GM23338 (cell line): Measurements from ENCODE around the gene OMA1. TPM values are rescaled to one million over a fixed set of nuclear protein-coding genes. Genes with fewer than 3 reads are reported as not detected.

Source experiments
- ATAC-seq: fragments of 200-7000 bp; cut with Tn5 transposase; 3 replicates; pipeline ENCODE4 v1.9.1; 2020
- DNase-seq: peaks from one replicate; pipeline ENCODE4 v3.0.0-alpha.2; 2015; ENCODE audit warnings: low spot score
- H2AFZ ChIP-seq: fragments of 200-600 bp; sonication (generic); 2 replicates; pipeline ENCODE4 v1.8.0; 2016; ENCODE audit warnings: antibody characterized with exemption, mild to moderate bottlenecking, moderate library complexity
- H3F3A ChIP-seq: fragments of 200-600 bp; sonication (generic); replicated peaks from 2 replicates; pipeline ENCODE4 v1.8.0; 2017; ENCODE audit warnings: antibody characterized with exemption, mixed run types, low read depth
- H3K27ac ChIP-seq: fragments of 200-600 bp; sonication (generic); 2 replicates; pipeline ENCODE4 v1.6.1; 2016; ENCODE audit warnings: low read depth
- H3K27me3 ChIP-seq: fragments of 200-600 bp; sonication (generic); 2 replicates; pipeline ENCODE4 v1.8.0; 2016; ENCODE audit warnings: mild to moderate bottlenecking, mixed run types, moderate library complexity; ENCODE audit not compliant: insufficient read depth
- H3K36me3 ChIP-seq: fragments of 200-600 bp; sonication (generic); 2 replicates; pipeline ENCODE4 v1.8.0; 2016; ENCODE audit warnings: mild to moderate bottlenecking; ENCODE audit not compliant: insufficient read depth
- H3K4me1 ChIP-seq: fragments of 200-600 bp; sonication (generic); 2 replicates; pipeline ENCODE4 v1.8.0; 2016; ENCODE audit warnings: mild to moderate bottlenecking, moderate library complexity; ENCODE audit not compliant: insufficient read depth
- H3K4me2 ChIP-seq: fragments of 200-600 bp; sonication (generic); 2 replicates; pipeline ENCODE4 v1.7.1; 2017; ENCODE audit warnings: mixed run types
- H3K4me3 ChIP-seq: fragments of 200-600 bp; sonication (generic); 2 replicates; pipeline ENCODE4 v1.6.1; 2016; ENCODE audit warnings: mixed run types
- H3K79me2 ChIP-seq: fragments of 200-600 bp; sonication (generic); replicated peaks from 2 replicates; pipeline ENCODE4 v1.8.0; 2017; ENCODE audit warnings: mild to moderate bottlenecking; ENCODE audit not compliant: insufficient read depth
- H3K9me2 ChIP-seq: fragments of 200-600 bp; sonication (generic); 2 replicates; pipeline ENCODE4 v1.8.0; 2017; ENCODE audit not compliant: insufficient read depth
- H4K20me1 ChIP-seq: fragments of 200-600 bp; sonication (generic); replicated peaks from 2 replicates; pipeline ENCODE4 v1.8.0; 2017; ENCODE audit warnings: mild to moderate bottlenecking; ENCODE audit not compliant: insufficient read depth
- H3K27ac Mint-ChIP-seq: 2 replicates; pipeline ENCODE4 v1.8.0; 2020; ENCODE audit warnings: inconsistent platforms, mild to moderate bottlenecking, moderate library complexity, mixed read lengths
- H3K27me3 Mint-ChIP-seq: 3 replicates; pipeline ENCODE4 v1.8.0; 2022; ENCODE audit warnings: low read depth, mild to moderate bottlenecking, moderate library complexity, mixed read lengths, inconsistent platforms; ENCODE audit not compliant: insufficient read depth, poor library complexity
- H3K36me3 Mint-ChIP-seq: 3 replicates; pipeline ENCODE4 v1.8.0; 2021; ENCODE audit warnings: low read depth, mild to moderate bottlenecking, inconsistent platforms, moderate library complexity, mixed read lengths
- H3K4me1 Mint-ChIP-seq: 3 replicates; pipeline ENCODE4 v1.8.0; 2020; ENCODE audit warnings: mild to moderate bottlenecking, inconsistent platforms, mixed read lengths
- H3K4me3 Mint-ChIP-seq: 3 replicates; pipeline ENCODE4 v1.8.0; 2021; ENCODE audit warnings: moderate library complexity, mild to moderate bottlenecking, inconsistent platforms, mixed read lengths
- H3K9me3 Mint-ChIP-seq: 3 replicates; pipeline ENCODE4 v1.8.0; 2020; ENCODE audit warnings: moderate library complexity, mild to moderate bottlenecking, inconsistent platforms, mixed read lengths
- EZH2 ChIP-seq: fragments of 200-600 bp; sonication (generic); IDR thresholded peaks from one replicate; pipeline ENCODE4 v1.8.0; 2017; ENCODE audit warnings: antibody characterized with exemption, mild to moderate bottlenecking, low read depth; ENCODE audit not compliant: unreplicated experiment
- EZH2phosphoT487 ChIP-seq: fragments of 200-600 bp; sonication (generic); IDR thresholded peaks from one replicate; pipeline ENCODE4 v1.8.1; 2018; ENCODE audit warnings: antibody characterized with exemption; ENCODE audit not compliant: unreplicated experiment
- JUNB ChIP-seq: IDR thresholded peaks from one replicate; pipeline ENCODE4 v1.6.1; 2016; ENCODE audit warnings: antibody characterized with exemption; ENCODE audit not compliant: unreplicated experiment
- NANOG ChIP-seq: IDR thresholded peaks from 2 replicates; pipeline ENCODE4 v1.6.1; 2016; ENCODE audit warnings: antibody characterized with exemption, borderline replicate concordance
- POLR2AphosphoS5 ChIP-seq: IDR thresholded peaks from 2 replicates; pipeline ENCODE4 v1.6.1; 2016; ENCODE audit warnings: antibody characterized with exemption, low read depth
- ZNF331 ChIP-seq: fragments of 250-450 bp; sonication (Bioruptor Pico); IDR thresholded peaks from 2 replicates; pipeline ENCODE4 v1.5.0; 2020; ENCODE audit warnings: low read depth, mild to moderate bottlenecking, moderate library complexity
- polyA plus RNA-seq: library from polyadenylated mRNA; unstranded; fragments of >200 nt; fragmentation: Nextera tagmentation; extraction: Ambion mirVana; gene quantifications from 2 replicates; pipeline ENCODE4 v1.2.1, GENCODE V29; 2016
- total RNA-seq: library from RNA; depleted of rRNA; stranded (reverse); fragments of >200 nt; shearing (Covaris generic); gene quantifications from 2 replicates; pipeline ENCODE4 v1.2.3, GENCODE V29; 2014
- TF ChIP-seq, protein P1 (sequence below): fragments of 250-450 bp; sonication (Bioruptor Pico); IDR thresholded peaks from 2 replicates; pipeline ENCODE4 v1.5.0; 2020; ENCODE audit warnings: mild to moderate bottlenecking, moderate library complexity
- TF ChIP-seq, protein P2 (sequence below): IDR thresholded peaks from 2 replicates; pipeline ENCODE4 v1.6.1; 2016; ENCODE audit warnings: antibody characterized with exemption

The OMA1 gene
- total and polyA plus RNA-seq, 2 experiments from 2014 or later = 21.3 to 33.1 TPM

DNA sequence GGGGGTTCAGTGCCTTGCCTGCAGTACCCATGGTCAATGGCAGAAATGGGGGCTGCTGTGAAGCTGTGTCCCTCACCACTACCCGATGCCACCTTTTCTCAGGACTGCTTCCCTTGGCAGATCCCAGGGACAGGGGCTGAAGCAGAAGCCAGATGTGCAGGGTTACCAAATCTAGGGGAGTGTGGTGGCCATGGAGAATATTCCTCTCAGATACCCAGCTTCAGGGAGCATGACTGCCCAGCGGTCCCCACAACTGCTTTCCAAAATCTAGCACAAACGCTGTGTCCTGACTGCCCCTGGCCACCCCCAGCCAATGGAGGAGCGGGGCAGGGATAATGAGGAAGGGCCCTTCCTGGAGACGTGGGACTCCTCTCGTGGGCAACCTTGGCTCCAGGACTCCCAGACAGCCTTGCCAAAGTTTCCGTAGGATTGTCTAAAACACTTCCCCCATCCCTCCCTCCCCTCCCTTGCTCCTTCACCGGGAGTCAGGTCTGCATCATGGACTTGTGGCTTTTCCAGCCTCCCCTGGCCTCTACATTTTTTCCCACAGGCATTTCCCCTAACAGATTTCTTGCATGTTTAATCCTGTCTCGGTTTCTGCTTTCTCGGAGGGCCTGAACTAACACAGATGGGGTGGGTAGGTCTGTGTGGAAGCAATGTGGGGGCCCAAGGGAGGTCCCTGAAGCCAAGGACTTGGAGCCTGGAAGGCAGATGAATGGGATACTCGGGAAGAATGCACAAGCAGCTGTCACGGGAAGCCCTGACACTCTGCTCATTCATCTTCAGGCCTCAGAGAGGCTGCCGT is 80.5 kb downstream of the OMA1 start:
- Histone ChIP-seq H3F3A (no peaks in the 10 kb centered on the region), H2AFZ (no peak overlapping the region), H3K79me2 (no peaks in the 10 kb centered on the region), H3K4me2 (no peak overlapping the region; the same call in 1 of the 2 replicates), H3K27me3 (no peaks in the 10 kb centered on the region), H3K4me3 (no peak overlapping the region), H3K9me2 (no peaks in the 10 kb centered on the region), H4K20me1 (no peaks in the 10 kb centered on the region), H3K36me3 (no peaks in the 10 kb centered on the region), H3K4me1 (peaks cover 10% of the 10 kb centered on the region), H3K27ac (no peak overlapping the region)
- no peak for TF ChIP-seq ZNF331 (CRISPR knock-in tag)
- TF ChIP-seq POLR2AphosphoS5 = no peak
- TF ChIP-seq, protein P1, sequence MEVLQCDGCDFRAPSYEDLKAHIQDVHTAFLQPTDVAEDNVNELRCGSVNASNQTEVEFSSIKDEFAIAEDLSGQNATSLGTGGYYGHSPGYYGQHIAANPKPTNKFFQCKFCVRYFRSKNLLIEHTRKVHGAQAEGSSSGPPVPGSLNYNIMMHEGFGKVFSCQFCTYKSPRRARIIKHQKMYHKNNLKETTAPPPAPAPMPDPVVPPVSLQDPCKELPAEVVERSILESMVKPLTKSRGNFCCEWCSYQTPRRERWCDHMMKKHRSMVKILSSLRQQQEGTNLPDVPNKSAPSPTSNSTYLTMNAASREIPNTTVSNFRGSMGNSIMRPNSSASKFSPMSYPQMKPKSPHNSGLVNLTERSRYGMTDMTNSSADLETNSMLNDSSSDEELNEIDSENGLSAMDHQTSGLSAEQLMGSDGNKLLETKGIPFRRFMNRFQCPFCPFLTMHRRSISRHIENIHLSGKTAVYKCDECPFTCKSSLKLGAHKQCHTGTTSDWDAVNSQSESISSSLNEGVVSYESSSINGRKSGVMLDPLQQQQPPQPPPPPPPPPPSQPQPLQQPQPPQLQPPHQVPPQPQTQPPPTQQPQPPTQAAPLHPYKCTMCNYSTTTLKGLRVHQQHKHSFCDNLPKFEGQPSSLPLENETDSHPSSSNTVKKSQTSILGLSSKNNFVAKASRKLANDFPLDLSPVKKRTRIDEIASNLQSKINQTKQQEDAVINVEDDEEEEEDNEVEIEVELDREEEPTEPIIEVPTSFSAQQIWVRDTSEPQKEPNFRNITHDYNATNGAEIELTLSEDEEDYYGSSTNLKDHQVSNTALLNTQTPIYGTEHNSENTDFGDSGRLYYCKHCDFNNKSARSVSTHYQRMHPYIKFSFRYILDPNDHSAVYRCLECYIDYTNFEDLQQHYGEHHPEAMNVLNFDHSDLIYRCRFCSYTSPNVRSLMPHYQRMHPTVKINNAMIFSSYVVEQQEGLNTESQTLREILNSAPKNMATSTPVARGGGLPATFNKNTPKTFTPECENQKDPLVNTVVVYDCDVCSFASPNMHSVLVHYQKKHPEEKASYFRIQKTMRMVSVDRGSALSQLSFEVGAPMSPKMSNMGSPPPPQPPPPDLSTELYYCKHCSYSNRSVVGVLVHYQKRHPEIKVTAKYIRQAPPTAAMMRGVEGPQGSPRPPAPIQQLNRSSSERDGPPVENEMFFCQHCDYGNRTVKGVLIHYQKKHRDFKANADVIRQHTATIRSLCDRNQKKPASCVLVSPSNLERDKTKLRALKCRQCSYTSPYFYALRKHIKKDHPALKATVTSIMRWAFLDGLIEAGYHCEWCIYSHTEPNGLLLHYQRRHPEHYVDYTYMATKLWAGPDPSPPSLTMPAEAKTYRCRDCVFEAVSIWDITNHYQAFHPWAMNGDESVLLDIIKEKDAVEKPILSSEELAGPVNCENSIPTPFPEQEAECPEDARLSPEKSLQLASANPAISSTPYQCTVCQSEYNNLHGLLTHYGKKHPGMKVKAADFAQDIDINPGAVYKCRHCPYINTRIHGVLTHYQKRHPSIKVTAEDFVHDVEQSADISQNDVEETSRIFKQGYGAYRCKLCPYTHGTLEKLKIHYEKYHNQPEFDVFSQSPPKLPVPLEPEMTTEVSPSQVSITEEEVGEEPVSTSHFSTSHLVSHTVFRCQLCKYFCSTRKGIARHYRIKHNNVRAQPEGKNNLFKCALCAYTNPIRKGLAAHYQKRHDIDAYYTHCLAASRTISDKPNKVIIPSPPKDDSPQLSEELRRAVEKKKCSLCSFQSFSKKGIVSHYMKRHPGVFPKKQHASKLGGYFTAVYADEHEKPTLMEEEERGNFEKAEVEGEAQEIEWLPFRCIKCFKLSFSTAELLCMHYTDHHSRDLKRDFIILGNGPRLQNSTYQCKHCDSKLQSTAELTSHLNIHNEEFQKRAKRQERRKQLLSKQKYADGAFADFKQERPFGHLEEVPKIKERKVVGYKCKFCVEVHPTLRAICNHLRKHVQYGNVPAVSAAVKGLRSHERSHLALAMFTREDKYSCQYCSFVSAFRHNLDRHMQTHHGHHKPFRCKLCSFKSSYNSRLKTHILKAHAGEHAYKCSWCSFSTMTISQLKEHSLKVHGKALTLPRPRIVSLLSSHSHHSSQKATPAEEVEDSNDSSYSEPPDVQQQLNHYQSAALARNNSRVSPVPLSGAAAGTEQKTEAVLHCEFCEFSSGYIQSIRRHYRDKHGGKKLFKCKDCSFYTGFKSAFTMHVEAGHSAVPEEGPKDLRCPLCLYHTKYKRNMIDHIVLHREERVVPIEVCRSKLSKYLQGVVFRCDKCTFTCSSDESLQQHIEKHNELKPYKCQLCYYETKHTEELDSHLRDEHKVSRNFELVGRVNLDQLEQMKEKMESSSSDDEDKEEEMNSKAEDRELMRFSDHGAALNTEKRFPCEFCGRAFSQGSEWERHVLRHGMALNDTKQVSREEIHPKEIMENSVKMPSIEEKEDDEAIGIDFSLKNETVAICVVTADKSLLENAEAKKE (CRISPR knock-in tag) = no peak
- TF ChIP-seq NANOG = no peak
- no peak for TF ChIP-seq JUNB
- TF ChIP-seq EZH2 = no peak
- TF ChIP-seq, protein P2, sequence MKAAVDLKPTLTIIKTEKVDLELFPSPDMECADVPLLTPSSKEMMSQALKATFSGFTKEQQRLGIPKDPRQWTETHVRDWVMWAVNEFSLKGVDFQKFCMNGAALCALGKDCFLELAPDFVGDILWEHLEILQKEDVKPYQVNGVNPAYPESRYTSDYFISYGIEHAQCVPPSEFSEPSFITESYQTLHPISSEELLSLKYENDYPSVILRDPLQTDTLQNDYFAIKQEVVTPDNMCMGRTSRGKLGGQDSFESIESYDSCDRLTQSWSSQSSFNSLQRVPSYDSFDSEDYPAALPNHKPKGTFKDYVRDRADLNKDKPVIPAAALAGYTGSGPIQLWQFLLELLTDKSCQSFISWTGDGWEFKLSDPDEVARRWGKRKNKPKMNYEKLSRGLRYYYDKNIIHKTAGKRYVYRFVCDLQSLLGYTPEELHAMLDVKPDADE = no peak
- no peak for TF ChIP-seq EZH2phosphoT487
- ATAC-seq = peak; percentile 45; the same call in 2 of the 3 replicates
- peak; percentile 7 for DNase-seq
- Mint-ChIP-seq H3K36me3 (no peaks in the 10 kb centered on the region), H3K4me1 (peaks cover 22% of the 10 kb centered on the region), H3K9me3 (no peaks in the 10 kb centered on the region), H3K27me3 (no peaks in the 10 kb centered on the region), H3K27ac (no peak overlapping the region), H3K4me3 (no peak overlapping the region)
